ENCODE results near the gene ADRA2C. TPM values are rescaled to one million over a fixed set of nuclear protein-coding genes. Genes with fewer than 3 reads are reported as not detected.

Gene ADRA2C
- total RNA-seq, 1 experiment from 2014 or later: 23.5 TPM

GRCh38 chr4:3736290-3736689 is 29.9 kb upstream of the ADRA2C start:
- H3K27me3 ChIP-seq (ENCODE audit: control insufficient read depth, insufficient read depth, low read length): no peaks in the 10 kb centered on the region
- no peak overlapping the region for H3K27ac ChIP-seq (ENCODE audit: low read length)
- POLR2A ChIA-PET: no interaction called here

GRCh38 chr4:3736806-3737205 is 29.4 kb upstream of the ADRA2C start:
- in situ Hi-C loops (cut with HindIII; ENCODE audit: low pct_unique_long_range_greater_than_20kb, low sequenced_read_pairs): no loop called here
- Histone ChIP-seq H3K27ac (ENCODE audit: low read length) (no peak overlapping the region), H3K27me3 (ENCODE audit: control insufficient read depth, insufficient read depth, low read length) (no peaks in the 10 kb centered on the region), H3K9me3 (ENCODE audit: control insufficient read depth, insufficient read depth, low read depth, low read length) (no peaks in the 10 kb centered on the region), H3K4me3 (ENCODE audit: low read depth in 2 of 2, low read length in 2 of 2) (no peak overlapping the region), H3K4me1 (ENCODE audit: control insufficient read depth, insufficient read depth, low read length) (no peaks in the 10 kb centered on the region), H3K36me3 (ENCODE audit: control insufficient read depth, insufficient read depth, low read length) (no peaks in the 10 kb centered on the region)
- POLR2A ChIA-PET: no interaction called here
- DNase-seq (ENCODE audit: low read depth, low spot score) (no peak), ATAC-seq (no peak)
- BruUV-seq (replicated peaks): no TSS peak
- TF ChIP-seq TCF7L2 (IDR thresholded peaks at IDR 0.05; ENCODE audit: low read depth, low read length) (no peak), REST (IDR thresholded peaks at IDR 0.05; ENCODE audit: insufficient read depth in 1 of 2, low read depth in 2 of 2, low read length in 1 of 2) (no peak), SIN3A (IDR thresholded peaks at IDR 0.05; ENCODE audit: borderline replicate concordance, insufficient read depth, low read depth, low read length) (no peak), POLR2AphosphoS5 (IDR thresholded peaks at IDR 0.05; ENCODE audit: low read depth, low read length) (no peak), CTCF (IDR thresholded peaks at IDR 0.05) (no peak)
- intact Hi-C loops (cut with micrococcal nuclease; ENCODE audit: unreplicated experiment): no loop called here
- CTCF ChIA-PET: no interaction called here

More at GRCh38 chr4:3736290-3736689, 29.9 kb upstream of the ADRA2C start:
- no peak for TF ChIP-seq TCF7L2 (IDR thresholded peaks at IDR 0.05; ENCODE audit: low read depth, low read length)
- TF ChIP-seq REST (IDR thresholded peaks at IDR 0.05; ENCODE audit: insufficient read depth in 1 of 2, low read depth in 2 of 2, low read length in 1 of 2): no peak
- no peak for TF ChIP-seq POLR2AphosphoS5 (IDR thresholded peaks at IDR 0.05; ENCODE audit: low read depth, low read length)
- TF ChIP-seq CTCF (IDR thresholded peaks at IDR 0.05): no peak
- TF ChIP-seq SIN3A (IDR thresholded peaks at IDR 0.05; ENCODE audit: borderline replicate concordance, insufficient read depth, low read depth, low read length): no peak
- ATAC-seq (no peak), DNase-seq (ENCODE audit: low read depth, low spot score) (no peak)
- intact Hi-C loops (cut with micrococcal nuclease; ENCODE audit: unreplicated experiment): no loop called here
- Histone ChIP-seq H3K4me1 (ENCODE audit: control insufficient read depth, insufficient read depth, low read length) (no peaks in the 10 kb centered on the region), H3K36me3 (ENCODE audit: control insufficient read depth, insufficient read depth, low read length) (no peaks in the 10 kb centered on the region), H3K4me3 (ENCODE audit: low read depth in 2 of 2, low read length in 2 of 2) (no peak overlapping the region), H3K9me3 (ENCODE audit: control insufficient read depth, insufficient read depth, low read depth, low read length) (no peaks in the 10 kb centered on the region)
- no TSS peak for BruUV-seq (replicated peaks)
- CTCF ChIA-PET: no interaction called here
- in situ Hi-C loops (cut with HindIII; ENCODE audit: low pct_unique_long_range_greater_than_20kb, low sequenced_read_pairs): no loop called here

Data from Panc1 (cell line).